ENCODE results near the gene GGA1.

DNA sequence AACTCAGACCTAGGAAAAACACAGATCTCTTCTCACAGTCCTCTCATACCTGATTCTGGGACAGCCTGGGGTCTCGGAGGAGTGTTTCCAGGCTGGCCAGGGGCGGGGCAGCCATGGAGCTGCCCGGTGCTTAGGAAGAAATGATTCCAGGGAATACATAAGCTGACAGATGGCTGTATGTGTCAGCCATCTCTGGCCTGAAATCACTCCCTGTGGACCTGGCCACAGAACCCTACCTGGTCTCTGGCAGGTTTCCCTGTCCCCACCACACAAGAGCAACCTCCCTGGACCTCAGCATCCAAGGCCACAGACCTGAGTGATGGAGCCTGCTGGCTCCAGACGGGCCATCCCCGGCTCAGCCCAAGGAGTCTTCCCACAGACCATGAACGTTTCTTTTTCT is 10.0 kb downstream of the GGA1 start:
- TF ChIP-seq POLR2A (IDR thresholded peaks at IDR 0.05; ENCODE audit: low read depth, low read length) (no peak), POLR2AphosphoS5 (IDR thresholded peaks at IDR 0.05; ENCODE audit: low read depth, low read length) (no peak)
